K562 (cell line): ENCODE data around the gene BTG2. TPM values are rescaled to one million over a fixed set of nuclear protein-coding genes. Genes with fewer than 3 reads are reported as not detected.

Experiments used
- ARID3A ChIP-seq: IDR thresholded peaks from 2 replicates; pipeline ENCODE4 v1.6.1; 2012; ENCODE audit warnings: low read depth, low read length, improper control_type of control experiment, borderline replicate concordance
- CHD2 ChIP-seq: IDR thresholded peaks from 2 replicates; pipeline ENCODE4 v1.6.1; 2011; ENCODE audit warnings: low read depth, low read length
- JUN ChIP-seq, 2 experiments: sonication (generic) in 1 of 2; formaldehyde crosslinking in 1 of 2; IDR thresholded peaks; 2 replicates each; pipeline versions ENCODE4 v1.6.1 to v1.8.0; 2012 to 2022; ENCODE audit warnings: borderline replicate concordance in 2 of 2, mild to moderate bottlenecking in 2 of 2, improper control_type of control experiment in 1 of 2, low read depth in 1 of 2, low read length in 1 of 2, missing genetic modification reagents in 1 of 2
- MCM3 ChIP-seq: fragments of 450-650 bp; IDR thresholded peaks from 2 replicates; pipeline ENCODE4 v1.6.1; 2016
- MYBL2 ChIP-seq, 2 experiments: fragments of 450-650 bp in 1 of 2; sonication (generic) in 1 of 2; formaldehyde crosslinking in 1 of 2; IDR thresholded peaks; 2 replicates each; pipeline versions ENCODE4 v1.6.1 to v1.8.1; 2017 to 2022; ENCODE audit warnings: borderline replicate concordance in 1 of 2, inconsistent platforms in 1 of 2, low read depth in 1 of 2, mild to moderate bottlenecking in 1 of 2, missing genetic modification reagents in 1 of 2, moderate library complexity in 1 of 2
- SIRT6 ChIP-seq: IDR thresholded peaks from one replicate; pipeline ENCODE4 v1.6.1; 2012; ENCODE audit warnings: low read depth, mild to moderate bottlenecking, control low read depth, inconsistent platforms, low read length, moderate library complexity
- ZNF133 ChIP-seq: fragments of 250-450 bp; sonication (Bioruptor Pico); IDR thresholded peaks from 2 replicates; pipeline ENCODE4 v1.4.0; 2020; ENCODE audit warnings: mild to moderate bottlenecking
- ZNF764 ChIP-seq: fragments of 250-450 bp; sonication (Bioruptor Pico); IDR thresholded peaks from 2 replicates; pipeline ENCODE4 v1.4.0; 2020; ENCODE audit warnings: low read depth, mild to moderate bottlenecking, moderate library complexity
- polyA plus RNA-seq, 8 experiments: library from polyadenylated mRNA; depleted of rRNA in 4 of 8; stranded (reverse) in 5 of 8; unstranded in 3 of 8; fragments of >200 nt; fragmentation: Nextera tagmentation in 2 of 8; fragmentation: Illumina TruSeq in 1 of 8; extraction: Ambion mirVana in 2 of 8; extraction: Trizol in 1 of 8; gene quantifications; 2 replicates each; pipeline versions ENCODE4 v1.2.1 to v1.2.3, GENCODE V29; 2011 to 2014; ENCODE audit warnings: inconsistent platforms in 1 of 8, missing spikeins in 1 of 8
- total RNA-seq, 7 experiments: library from RNA; depleted of rRNA in 6 of 7; stranded (reverse); fragments of >200 nt in 6 of 7; fragmentation: Illumina TruSeq in 2 of 7; extraction: Trizol in 2 of 7; gene quantifications; 2 replicates each; pipeline versions ENCODE4 v1.2.1 to v1.2.3, GENCODE V29; 2011 to 2021; ENCODE audit warnings: low replicate concordance in 1 of 7
- TF ChIP-seq, protein P1 (sequence below): fragments of 450-650 bp; IDR thresholded peaks from 2 replicates; pipeline ENCODE4 v1.6.1; 2016; ENCODE audit warnings: low read depth, mild to moderate bottlenecking, moderate library complexity
- TF ChIP-seq, protein P2 (sequence below): fragments of 450-650 bp; IDR thresholded peaks from 2 replicates; pipeline ENCODE4 v1.6.1; 2016; ENCODE audit warnings: mild to moderate bottlenecking, moderate library complexity
- TF ChIP-seq, protein P3 (sequence below): fragments of 200-400 bp; formaldehyde crosslinking; IDR thresholded peaks from 2 replicates; pipeline ENCODE4 v1.6.1; 2017; ENCODE audit warnings: mild to moderate bottlenecking, low read depth, low read length, moderate library complexity

The BTG2 gene
- total and polyA plus RNA-seq, 9 of the 15 experiments (the other 6 are each of a cell fraction or from before 2014, with no cell fraction given): 2.3 to 41.9 (median 8.7) TPM

- TF ChIP-seq JUN (IDR thresholded peaks at IDR 0.05; ENCODE audit: borderline replicate concordance, low read depth, low read length) (no peak), JUN (CRISPR knock-in tag; IDR thresholded peaks at IDR 0.05; ENCODE audit: borderline replicate concordance) (no peak), CHD2 (no peak), SIRT6 (no peak), ZNF133 (CRISPR knock-in tag) (no peak), ZNF764 (CRISPR knock-in tag) (no peak), MYBL2 (IDR thresholded peaks at IDR 0.05; ENCODE audit: low read depth) (no peak), MYBL2 (CRISPR knock-in tag; IDR thresholded peaks at IDR 0.05; ENCODE audit: borderline replicate concordance) (no peak), MCM3 (no peak), ARID3A (no peak)
- TF ChIP-seq, protein P1, sequence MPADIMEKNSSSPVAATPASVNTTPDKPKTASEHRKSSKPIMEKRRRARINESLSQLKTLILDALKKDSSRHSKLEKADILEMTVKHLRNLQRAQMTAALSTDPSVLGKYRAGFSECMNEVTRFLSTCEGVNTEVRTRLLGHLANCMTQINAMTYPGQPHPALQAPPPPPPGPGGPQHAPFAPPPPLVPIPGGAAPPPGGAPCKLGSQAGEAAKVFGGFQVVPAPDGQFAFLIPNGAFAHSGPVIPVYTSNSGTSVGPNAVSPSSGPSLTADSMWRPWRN: no peak
- TF ChIP-seq, protein P2, sequence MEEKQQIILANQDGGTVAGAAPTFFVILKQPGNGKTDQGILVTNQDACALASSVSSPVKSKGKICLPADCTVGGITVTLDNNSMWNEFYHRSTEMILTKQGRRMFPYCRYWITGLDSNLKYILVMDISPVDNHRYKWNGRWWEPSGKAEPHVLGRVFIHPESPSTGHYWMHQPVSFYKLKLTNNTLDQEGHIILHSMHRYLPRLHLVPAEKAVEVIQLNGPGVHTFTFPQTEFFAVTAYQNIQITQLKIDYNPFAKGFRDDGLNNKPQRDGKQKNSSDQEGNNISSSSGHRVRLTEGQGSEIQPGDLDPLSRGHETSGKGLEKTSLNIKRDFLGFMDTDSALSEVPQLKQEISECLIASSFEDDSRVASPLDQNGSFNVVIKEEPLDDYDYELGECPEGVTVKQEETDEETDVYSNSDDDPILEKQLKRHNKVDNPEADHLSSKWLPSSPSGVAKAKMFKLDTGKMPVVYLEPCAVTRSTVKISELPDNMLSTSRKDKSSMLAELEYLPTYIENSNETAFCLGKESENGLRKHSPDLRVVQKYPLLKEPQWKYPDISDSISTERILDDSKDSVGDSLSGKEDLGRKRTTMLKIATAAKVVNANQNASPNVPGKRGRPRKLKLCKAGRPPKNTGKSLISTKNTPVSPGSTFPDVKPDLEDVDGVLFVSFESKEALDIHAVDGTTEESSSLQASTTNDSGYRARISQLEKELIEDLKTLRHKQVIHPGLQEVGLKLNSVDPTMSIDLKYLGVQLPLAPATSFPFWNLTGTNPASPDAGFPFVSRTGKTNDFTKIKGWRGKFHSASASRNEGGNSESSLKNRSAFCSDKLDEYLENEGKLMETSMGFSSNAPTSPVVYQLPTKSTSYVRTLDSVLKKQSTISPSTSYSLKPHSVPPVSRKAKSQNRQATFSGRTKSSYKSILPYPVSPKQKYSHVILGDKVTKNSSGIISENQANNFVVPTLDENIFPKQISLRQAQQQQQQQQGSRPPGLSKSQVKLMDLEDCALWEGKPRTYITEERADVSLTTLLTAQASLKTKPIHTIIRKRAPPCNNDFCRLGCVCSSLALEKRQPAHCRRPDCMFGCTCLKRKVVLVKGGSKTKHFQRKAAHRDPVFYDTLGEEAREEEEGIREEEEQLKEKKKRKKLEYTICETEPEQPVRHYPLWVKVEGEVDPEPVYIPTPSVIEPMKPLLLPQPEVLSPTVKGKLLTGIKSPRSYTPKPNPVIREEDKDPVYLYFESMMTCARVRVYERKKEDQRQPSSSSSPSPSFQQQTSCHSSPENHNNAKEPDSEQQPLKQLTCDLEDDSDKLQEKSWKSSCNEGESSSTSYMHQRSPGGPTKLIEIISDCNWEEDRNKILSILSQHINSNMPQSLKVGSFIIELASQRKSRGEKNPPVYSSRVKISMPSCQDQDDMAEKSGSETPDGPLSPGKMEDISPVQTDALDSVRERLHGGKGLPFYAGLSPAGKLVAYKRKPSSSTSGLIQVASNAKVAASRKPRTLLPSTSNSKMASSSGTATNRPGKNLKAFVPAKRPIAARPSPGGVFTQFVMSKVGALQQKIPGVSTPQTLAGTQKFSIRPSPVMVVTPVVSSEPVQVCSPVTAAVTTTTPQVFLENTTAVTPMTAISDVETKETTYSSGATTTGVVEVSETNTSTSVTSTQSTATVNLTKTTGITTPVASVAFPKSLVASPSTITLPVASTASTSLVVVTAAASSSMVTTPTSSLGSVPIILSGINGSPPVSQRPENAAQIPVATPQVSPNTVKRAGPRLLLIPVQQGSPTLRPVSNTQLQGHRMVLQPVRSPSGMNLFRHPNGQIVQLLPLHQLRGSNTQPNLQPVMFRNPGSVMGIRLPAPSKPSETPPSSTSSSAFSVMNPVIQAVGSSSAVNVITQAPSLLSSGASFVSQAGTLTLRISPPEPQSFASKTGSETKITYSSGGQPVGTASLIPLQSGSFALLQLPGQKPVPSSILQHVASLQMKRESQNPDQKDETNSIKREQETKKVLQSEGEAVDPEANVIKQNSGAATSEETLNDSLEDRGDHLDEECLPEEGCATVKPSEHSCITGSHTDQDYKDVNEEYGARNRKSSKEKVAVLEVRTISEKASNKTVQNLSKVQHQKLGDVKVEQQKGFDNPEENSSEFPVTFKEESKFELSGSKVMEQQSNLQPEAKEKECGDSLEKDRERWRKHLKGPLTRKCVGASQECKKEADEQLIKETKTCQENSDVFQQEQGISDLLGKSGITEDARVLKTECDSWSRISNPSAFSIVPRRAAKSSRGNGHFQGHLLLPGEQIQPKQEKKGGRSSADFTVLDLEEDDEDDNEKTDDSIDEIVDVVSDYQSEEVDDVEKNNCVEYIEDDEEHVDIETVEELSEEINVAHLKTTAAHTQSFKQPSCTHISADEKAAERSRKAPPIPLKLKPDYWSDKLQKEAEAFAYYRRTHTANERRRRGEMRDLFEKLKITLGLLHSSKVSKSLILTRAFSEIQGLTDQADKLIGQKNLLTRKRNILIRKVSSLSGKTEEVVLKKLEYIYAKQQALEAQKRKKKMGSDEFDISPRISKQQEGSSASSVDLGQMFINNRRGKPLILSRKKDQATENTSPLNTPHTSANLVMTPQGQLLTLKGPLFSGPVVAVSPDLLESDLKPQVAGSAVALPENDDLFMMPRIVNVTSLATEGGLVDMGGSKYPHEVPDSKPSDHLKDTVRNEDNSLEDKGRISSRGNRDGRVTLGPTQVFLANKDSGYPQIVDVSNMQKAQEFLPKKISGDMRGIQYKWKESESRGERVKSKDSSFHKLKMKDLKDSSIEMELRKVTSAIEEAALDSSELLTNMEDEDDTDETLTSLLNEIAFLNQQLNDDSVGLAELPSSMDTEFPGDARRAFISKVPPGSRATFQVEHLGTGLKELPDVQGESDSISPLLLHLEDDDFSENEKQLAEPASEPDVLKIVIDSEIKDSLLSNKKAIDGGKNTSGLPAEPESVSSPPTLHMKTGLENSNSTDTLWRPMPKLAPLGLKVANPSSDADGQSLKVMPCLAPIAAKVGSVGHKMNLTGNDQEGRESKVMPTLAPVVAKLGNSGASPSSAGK: no peak
- TF ChIP-seq, protein P3, sequence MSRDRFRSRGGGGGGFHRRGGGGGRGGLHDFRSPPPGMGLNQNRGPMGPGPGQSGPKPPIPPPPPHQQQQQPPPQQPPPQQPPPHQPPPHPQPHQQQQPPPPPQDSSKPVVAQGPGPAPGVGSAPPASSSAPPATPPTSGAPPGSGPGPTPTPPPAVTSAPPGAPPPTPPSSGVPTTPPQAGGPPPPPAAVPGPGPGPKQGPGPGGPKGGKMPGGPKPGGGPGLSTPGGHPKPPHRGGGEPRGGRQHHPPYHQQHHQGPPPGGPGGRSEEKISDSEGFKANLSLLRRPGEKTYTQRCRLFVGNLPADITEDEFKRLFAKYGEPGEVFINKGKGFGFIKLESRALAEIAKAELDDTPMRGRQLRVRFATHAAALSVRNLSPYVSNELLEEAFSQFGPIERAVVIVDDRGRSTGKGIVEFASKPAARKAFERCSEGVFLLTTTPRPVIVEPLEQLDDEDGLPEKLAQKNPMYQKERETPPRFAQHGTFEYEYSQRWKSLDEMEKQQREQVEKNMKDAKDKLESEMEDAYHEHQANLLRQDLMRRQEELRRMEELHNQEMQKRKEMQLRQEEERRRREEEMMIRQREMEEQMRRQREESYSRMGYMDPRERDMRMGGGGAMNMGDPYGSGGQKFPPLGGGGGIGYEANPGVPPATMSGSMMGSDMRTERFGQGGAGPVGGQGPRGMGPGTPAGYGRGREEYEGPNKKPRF: no peak
Observed at GRCh38 chr1:203331224-203331623, 25.9 kb downstream of the BTG2 start (continued).
